GM12878 (cell line): ENCODE results near the gene ZFP14. TPM values are rescaled to one million over a fixed set of nuclear protein-coding genes. Genes with fewer than 3 reads are reported as not detected.

ENCODE experiments used
- ATAC-seq: fragments of 200-7000 bp; cut with Tn5 transposase; 3 replicates; pipeline ENCODE4 v1.9.1; 2020; ENCODE audit warnings: mild to moderate bottlenecking, moderate library complexity
- BruUV-seq: library from RNA; stranded (reverse); fragments of 400-500 nt; replicated peaks from 2 replicates; lab custom pipeline; 2021; lab: Mats Ljungman, UMichigan
- CTCF ChIA-PET: fragments of 300-600 bp; sonication (Branson Sonifier 250); formaldehyde crosslinking; extraction: SDS; loops from one replicate; lab custom pipeline; 2021; ENCODE audit warnings: inconsistent platforms; lab: Yijun Ruan, JAX
- POLR2A ChIA-PET: fragments of 350-600 bp; formaldehyde crosslinking; extraction: SDS; loops from one replicate; lab custom pipeline; 2021; ENCODE audit warnings: inconsistent platforms; lab: Charles Lee
- RAD21 ChIA-PET: fragments of 300-600 bp; sonication (Branson Sonifier 250); formaldehyde crosslinking; loops from one replicate; lab custom pipeline; 2023; ENCODE audit warnings: antibody characterized with exemption; ENCODE audit not compliant: unreplicated experiment; lab: Charles Lee
- SMC1A ChIA-PET: fragments of 300-600 bp; sonication (Branson Sonifier 250); formaldehyde crosslinking; loops from one replicate; lab custom pipeline; 2023; ENCODE audit not compliant: unreplicated experiment, uncharacterized antibody; lab: Charles Lee
- DNase-seq: peaks from one replicate; pipeline ENCODE4 v3.0.0-alpha.2; 2011; ENCODE audit warnings: low read depth, low spot score
- FAIRE-seq: peaks from 3 replicates; lab custom pipeline; 2011; peaks lifted over from hg19 to GRCh38; lab: Jason Lieb, UNC
- H2AFZ ChIP-seq: 2 replicates; pipeline ENCODE4 v1.6.0; 2011; ENCODE audit warnings: low read depth, low read length, control low read depth; ENCODE audit not compliant: control insufficient read depth
- H3K27ac ChIP-seq: 2 replicates; pipeline ENCODE4 v1.5.1; 2011; ENCODE audit warnings: control low read depth; ENCODE audit not compliant: control insufficient read depth, insufficient read depth
- H3K27me3 ChIP-seq, 2 experiments: replicated peaks in 1 of 2; 2 replicates each; pipeline versions ENCODE4 v1.6.0 to v1.6.1; 2011; ENCODE audit warnings: low read length in 1 of 2; ENCODE audit not compliant: control insufficient read depth in 2 of 2, insufficient read depth in 2 of 2
- H3K36me3 ChIP-seq, 2 experiments: 2 replicates each; pipeline ENCODE4 v1.5.1; 2011; ENCODE audit warnings: low read length in 1 of 2; ENCODE audit not compliant: control insufficient read depth in 2 of 2, insufficient read depth in 2 of 2
- H3K4me1 ChIP-seq: 2 replicates; pipeline ENCODE4 v1.6.1; 2011; ENCODE audit warnings: mild to moderate bottlenecking, low read length, moderate library complexity, mixed read lengths; ENCODE audit not compliant: control insufficient read depth, insufficient read depth
- H3K4me2 ChIP-seq: 2 replicates; pipeline ENCODE4 v1.6.0; 2011; ENCODE audit warnings: control low read depth; ENCODE audit not compliant: control insufficient read depth, insufficient read depth
- H3K4me3 ChIP-seq: fragments of 200-600 bp; sonication (generic); 2 replicates; pipeline ENCODE4 v1.5.1; 2016
- H3K79me2 ChIP-seq: 2 replicates; pipeline ENCODE4 v1.6.0; 2011; ENCODE audit warnings: low read length; ENCODE audit not compliant: control insufficient read depth, insufficient read depth
- H3K9ac ChIP-seq: 2 replicates; pipeline ENCODE4 v1.8.0; 2011; ENCODE audit warnings: low read length, control low read depth, mixed read lengths; ENCODE audit not compliant: control insufficient read depth, insufficient read depth
- H3K9me3 ChIP-seq: replicated peaks from 3 replicates; pipeline ENCODE4 v1.5.1; 2011; ENCODE audit warnings: mild to moderate bottlenecking, low read length; ENCODE audit not compliant: control insufficient read depth, insufficient read depth
- H4K20me1 ChIP-seq: 2 replicates; pipeline ENCODE4 v1.6.0; 2011; ENCODE audit not compliant: control insufficient read depth, insufficient read depth
- BCL11A ChIP-seq: IDR thresholded peaks from 2 replicates; pipeline ENCODE4 v1.6.1; 2011; ENCODE audit warnings: low read depth, low read length
- CBX5 ChIP-seq: sonication (generic); IDR thresholded peaks from 2 replicates; pipeline ENCODE4 v1.6.1; 2016; ENCODE audit warnings: low read depth, moderate library complexity, mild to moderate bottlenecking, inconsistent platforms
- MYB ChIP-seq: fragments of 150-350 bp; IDR thresholded peaks from 2 replicates; pipeline ENCODE4 v1.6.1; 2014; ENCODE audit warnings: mild to moderate bottlenecking, low read depth, low read length, borderline replicate concordance
- NFXL1 ChIP-seq: fragments of 450-650 bp; IDR thresholded peaks from 2 replicates; pipeline ENCODE4 v1.6.1; 2017; ENCODE audit warnings: antibody characterized with exemption, mild to moderate bottlenecking, borderline replicate concordance
- PAX8 ChIP-seq: fragments of 450-650 bp; IDR thresholded peaks from 2 replicates; pipeline ENCODE4 v1.6.1; 2017; ENCODE audit warnings: mild to moderate bottlenecking, moderate library complexity
- PRDM15 ChIP-seq: fragments of 450-650 bp; formaldehyde crosslinking; IDR thresholded peaks from 2 replicates; pipeline ENCODE4 v1.4.0; 2020; ENCODE audit warnings: mild to moderate bottlenecking, moderate library complexity
- RELB ChIP-seq: fragments of 450-650 bp; IDR thresholded peaks from 2 replicates; pipeline ENCODE4 v1.6.1; 2017; ENCODE audit warnings: low read depth, mild to moderate bottlenecking, moderate library complexity
- RUNX3 ChIP-seq: IDR thresholded peaks from 2 replicates; pipeline ENCODE4 v1.6.1; 2012; ENCODE audit warnings: low read length, inconsistent platforms
- SMAD5 ChIP-seq: IDR thresholded peaks from 2 replicates; pipeline ENCODE4 v1.6.1; 2016; ENCODE audit warnings: antibody characterized with exemption, low read depth
- YY1 ChIP-seq: IDR thresholded peaks from 2 replicates; pipeline ENCODE4 v1.6.1; 2011; ENCODE audit warnings: low read depth, mild to moderate bottlenecking, low read length
- ZNF274 ChIP-seq: IDR thresholded peaks from one replicate; pipeline ENCODE4 v1.8.0; 2011; ENCODE audit not compliant: insufficient read length, insufficient read depth
- WGBS: methylation state at CpG from one replicate; pipeline ENCODE4 v1.1.6; 2016; ENCODE audit warnings: low lambda C conversion rate; ENCODE audit not compliant: insufficient replicate concordance, insufficient coverage; ENCODE audit errors: missing lambda C conversion rate; 5-methylcytosine and 5-hydroxymethylcytosine counted together
- in situ Hi-C: fragments of 300-500 bp; cut with MboI; formaldehyde crosslinking; loops from 9 replicates; pipeline ENCODE4 v1.14.3; 2018; ENCODE audit warnings: mixed read lengths
- intact Hi-C: fragments of 100-400 bp; cut with micrococcal nuclease; formaldehyde crosslinking; loops from one replicate; pipeline ENCODE4 v1.14.2; 2022; ENCODE audit not compliant: unreplicated experiment
- polyA plus RNA-seq, 11 experiments: library from polyadenylated mRNA; depleted of rRNA in 4 of 11; unstranded in 6 of 11; stranded (reverse) in 5 of 11; fragments of >200 nt; fragmentation: Nextera tagmentation in 4 of 11; fragmentation: Illumina TruSeq in 1 of 11; extraction: Ambion mirVana in 4 of 11; extraction: Trizol in 1 of 11; gene quantifications; 1 replicate in 1 of 11; 2 replicates in 10 of 11; pipeline versions ENCODE4 v1.2.1 to v1.2.3, GENCODE V29; 2011 to 2016; ENCODE audit warnings: inconsistent platforms in 2 of 11, missing spikeins in 2 of 11, low read depth in 1 of 11
- total RNA-seq, 4 experiments: library from RNA; depleted of rRNA in 3 of 4; stranded (reverse); fragments of >200 nt in 3 of 4; fragmentation: Illumina TruSeq in 1 of 4; extraction: Trizol in 1 of 4; gene quantifications; 2 replicates each; pipeline versions ENCODE4 v1.2.1 to v1.2.3, GENCODE V29; 2013 to 2021

ZFP14 gene
- total and polyA plus RNA-seq, 10 of the 15 experiments (the other 5 are each of a cell fraction or from before 2014, with no cell fraction given) = 0.61 to 2.6 (median 0.83) TPM

- 95% methylated on average over 11 of the region's 11 CpGs for WGBS
- in situ Hi-C loops = no loop called here
- Histone ChIP-seq H3K27ac (no peak overlapping the region), H3K9ac (no peak overlapping the region), H3K4me2 (no peak overlapping the region), H3K9me3 (peaks cover 22% of the 10 kb centered on the region), H3K4me1 (no peaks in the 10 kb centered on the region), H3K79me2 (no peaks in the 10 kb centered on the region), H4K20me1 (no peaks in the 10 kb centered on the region), H3K36me3 (peaks cover 2 to 14% of the 10 kb centered on the region in 2 experiments; a peak in 3 of 4 replicates), H3K4me3 (no peak overlapping the region), H3K27me3 (no peaks in the 10 kb centered on the region), H2AFZ (no peak overlapping the region)
- FAIRE-seq (no peak), DNase-seq (no peak), ATAC-seq (no peak)
- intact Hi-C loops = no loop called here
- no TSS peak for BruUV-seq
- CTCF ChIA-PET = no interaction called here
- POLR2A ChIA-PET = no interaction called here
- TF ChIP-seq ZNF274 (peak; percentile 69), YY1 (no peak)
- SMC1A ChIA-PET = interaction anchor here (0.7 kb wide), 1 partner anchor 17 kb away, joined by 3 read pairs; no protein-coding TSS in a partner anchor
- RAD21 ChIA-PET = no interaction called here
These were observed 14.1 kb upstream of the ZFP14 start for GRCh38 chr19:36392916-36393673.

- Histone ChIP-seq H3K9ac (no peak overlapping the region), H3K79me2 (no peaks in the 10 kb centered on the region), H3K4me1 (no peaks in the 10 kb centered on the region), H3K36me3 (no peaks in the 10 kb centered on the region), H3K9me3 (peaks cover 3% of the 10 kb centered on the region; the same call in 2 of the 3 replicates), H2AFZ (peak overlapping the region; percentile 92), H3K4me2 (no peak overlapping the region), H3K27me3 (no peaks in the 10 kb centered on the region), H3K27ac (no peak overlapping the region), H4K20me1 (no peaks in the 10 kb centered on the region), H3K4me3 (peak overlapping the region; percentile 87; the same call in 1 of the 2 replicates)
- SMC1A ChIA-PET = interaction anchor here (1.4 to 1.6 kb wide), 2 partner anchors 38 to 150 kb away, joined by 3 read pairs; no protein-coding TSS in a partner anchor
- in situ Hi-C loops (no loop called here), intact Hi-C loops (loop anchor here (5.0 kb wide), 1 partner anchor 113 kb away; no protein-coding TSS in a partner anchor)
- ATAC-seq = no peak
- CTCF ChIA-PET = interaction anchor here (0.9 kb wide), 1 partner anchor 318 kb away, joined by 3 read pairs; no protein-coding TSS in a partner anchor
- no peak for FAIRE-seq
- POLR2A ChIA-PET = no interaction called here
- 87% methylated on average over 10 of the region's 10 CpGs for WGBS
- RAD21 ChIA-PET = interaction anchor here (1.3 kb wide), 1 partner anchor 165 kb away, joined by 4 read pairs; the partner anchor contains the start of genes ZNF146 and ZNF565
- no peak for DNase-seq
- BruUV-seq = no TSS peak
- TF ChIP-seq PAX8 (no peak), SMAD5 (no peak), MYB (no peak), PRDM15 (CRISPR knock-in tag) (no peak), ZNF274 (no peak), BCL11A (no peak), RUNX3 (no peak), RELB (no peak), CBX5 (no peak), NFXL1 (no peak)
These were observed 464 bp upstream of the ZFP14 start for GRCh38 chr19:36379510-36379819.
